ENCODE results near the gene CLRN3. TPM values are rescaled to one million over a fixed set of nuclear protein-coding genes. Genes with fewer than 3 reads are reported as not detected.

The CLRN3 gene
- total RNA-seq, 1 donor from 2014 or later: 3.2 TPM

DNA sequence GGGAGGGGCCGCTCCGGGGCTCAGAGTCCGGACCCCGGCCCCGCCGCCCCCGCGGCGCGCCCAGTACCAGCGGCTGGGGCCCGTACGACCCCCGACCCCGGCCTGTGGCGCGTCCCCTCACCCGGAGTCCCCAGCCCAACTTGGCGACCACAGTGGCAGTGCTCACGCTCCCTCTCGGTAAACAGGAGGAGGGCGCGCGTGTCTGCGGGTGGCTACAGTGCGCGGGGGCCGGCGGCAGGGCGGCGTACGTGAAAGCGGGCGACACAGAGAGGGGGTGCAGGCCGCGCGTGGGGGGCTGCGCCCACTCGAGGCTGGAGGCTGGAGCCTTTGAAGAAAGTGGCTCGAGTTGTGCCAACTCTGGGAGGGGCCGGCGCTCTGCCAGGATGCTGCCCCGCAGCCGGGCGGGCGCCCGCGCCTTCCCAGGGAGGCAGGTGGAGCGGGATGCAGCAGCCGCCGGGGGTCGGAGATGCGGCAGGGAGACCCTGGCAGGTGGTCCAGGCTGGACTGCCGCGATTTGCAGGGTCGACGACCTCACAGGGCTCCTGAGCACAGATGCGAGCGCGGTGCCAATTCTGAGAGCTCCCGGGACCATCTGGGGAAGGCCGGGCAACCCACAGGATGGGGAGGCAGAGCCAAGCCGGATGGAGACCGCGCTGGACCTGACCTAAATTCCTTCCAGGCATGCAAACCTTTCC is 14.8 kb upstream of the CLRN3 start:
- H3K4me3 Mint-ChIP-seq (ENCODE audit: low read depth): peak overlapping the region; percentile 60
- no peak for DNase-seq (ENCODE audit: low spot score, unreplicated experiment)

DNA sequence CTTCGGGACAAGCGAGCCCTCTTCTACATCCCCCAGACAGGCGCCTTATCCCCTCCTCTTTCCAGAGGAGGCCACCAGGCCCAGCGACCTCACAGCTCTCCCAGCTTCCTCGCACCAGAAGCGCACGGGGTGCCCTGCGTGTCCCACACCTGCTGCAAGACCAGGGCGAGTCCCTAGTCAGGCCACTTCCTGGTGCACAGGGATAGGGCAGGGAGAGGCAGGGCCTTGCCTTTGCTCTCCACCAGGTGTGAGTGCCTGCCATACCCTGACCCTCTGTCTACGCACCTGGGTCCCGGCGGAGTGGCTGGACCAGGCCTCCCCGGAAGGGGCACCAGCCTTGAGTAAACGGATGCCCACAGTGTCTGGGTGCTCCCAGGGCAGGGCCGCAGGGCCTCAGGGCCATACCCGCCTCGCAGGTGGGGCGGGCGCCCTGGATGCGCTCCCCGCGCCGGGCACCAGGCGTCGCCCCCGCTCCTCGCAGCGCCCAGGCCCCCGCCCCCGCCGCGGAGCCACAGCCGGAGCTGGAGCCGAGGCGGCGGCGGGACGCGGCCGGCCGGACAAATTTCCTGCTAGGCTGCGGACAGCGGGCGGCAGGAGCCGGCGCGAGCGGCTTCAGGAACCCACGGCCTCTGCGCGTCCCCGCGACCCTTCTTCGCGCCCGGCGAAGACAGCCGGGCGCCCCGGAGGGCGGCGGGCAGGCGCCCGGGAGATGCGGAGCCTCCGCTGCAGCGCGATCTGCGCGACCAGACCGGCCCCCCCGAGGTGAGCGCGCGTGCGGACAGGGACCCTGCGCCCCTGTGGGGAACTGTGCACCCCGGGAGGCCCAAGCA is 14.0 kb upstream of the CLRN3 start, which contains the start of gene PTPRE:
Gene PTPRE, plus strand, starts transcription at position 556 of the 830 bp plus-strand sequence. CDS start 133,779 bp downstream, outside the sequence.
- no peaks in the 10 kb centered on the region for H3K36me3 Mint-ChIP-seq (ENCODE audit: insufficient read depth)
- H3K9me3 Mint-ChIP-seq (ENCODE audit: low read depth): no peaks in the 10 kb centered on the region
- H3K4me1 Mint-ChIP-seq (ENCODE audit: low read depth): no peaks in the 10 kb centered on the region

More for the DNA sequence above, 14.8 kb upstream of the CLRN3 start:
- H3K27ac Mint-ChIP-seq: no peak overlapping the region
- TF ChIP-seq, protein P1, sequence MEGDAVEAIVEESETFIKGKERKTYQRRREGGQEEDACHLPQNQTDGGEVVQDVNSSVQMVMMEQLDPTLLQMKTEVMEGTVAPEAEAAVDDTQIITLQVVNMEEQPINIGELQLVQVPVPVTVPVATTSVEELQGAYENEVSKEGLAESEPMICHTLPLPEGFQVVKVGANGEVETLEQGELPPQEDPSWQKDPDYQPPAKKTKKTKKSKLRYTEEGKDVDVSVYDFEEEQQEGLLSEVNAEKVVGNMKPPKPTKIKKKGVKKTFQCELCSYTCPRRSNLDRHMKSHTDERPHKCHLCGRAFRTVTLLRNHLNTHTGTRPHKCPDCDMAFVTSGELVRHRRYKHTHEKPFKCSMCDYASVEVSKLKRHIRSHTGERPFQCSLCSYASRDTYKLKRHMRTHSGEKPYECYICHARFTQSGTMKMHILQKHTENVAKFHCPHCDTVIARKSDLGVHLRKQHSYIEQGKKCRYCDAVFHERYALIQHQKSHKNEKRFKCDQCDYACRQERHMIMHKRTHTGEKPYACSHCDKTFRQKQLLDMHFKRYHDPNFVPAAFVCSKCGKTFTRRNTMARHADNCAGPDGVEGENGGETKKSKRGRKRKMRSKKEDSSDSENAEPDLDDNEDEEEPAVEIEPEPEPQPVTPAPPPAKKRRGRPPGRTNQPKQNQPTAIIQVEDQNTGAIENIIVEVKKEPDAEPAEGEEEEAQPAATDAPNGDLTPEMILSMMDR (IDR thresholded peaks at IDR 0.05; ENCODE audit: unreplicated experiment): no peak
- H3K27me3 Mint-ChIP-seq: peaks cover 53% of the 10 kb centered on the region
- no peaks in the 10 kb centered on the region for H3K9me3 Mint-ChIP-seq (ENCODE audit: low read depth)
- no peaks in the 10 kb centered on the region for H3K36me3 Mint-ChIP-seq (ENCODE audit: insufficient read depth)
- peaks cover 1% of the 10 kb centered on the region for H3K4me1 Mint-ChIP-seq (ENCODE audit: low read depth)

DNA sequence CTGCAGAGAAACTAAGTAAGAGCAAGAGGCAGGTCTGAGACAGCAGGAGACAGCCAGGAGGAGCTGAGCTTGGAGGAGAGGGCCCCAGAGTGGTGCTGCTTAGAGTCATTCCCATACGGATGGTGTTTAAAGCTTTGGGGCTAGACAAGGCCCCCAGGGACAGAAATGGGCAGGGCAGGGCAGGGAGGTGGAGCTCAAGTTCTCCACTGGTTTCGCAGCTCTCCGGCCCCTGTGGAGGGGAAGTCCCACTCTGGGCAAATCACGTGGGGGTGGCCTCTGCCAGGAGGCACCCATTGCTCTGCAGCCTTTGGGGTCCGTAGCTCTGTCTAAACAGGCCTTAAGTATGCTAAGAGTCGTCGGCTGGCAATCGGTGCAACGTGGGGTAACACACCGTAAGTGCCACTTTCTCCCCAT is 13.1 kb upstream of the CLRN3 start:
- H3K27ac Mint-ChIP-seq: no peak overlapping the region
- H3K27me3 Mint-ChIP-seq: peaks cover 50% of the 10 kb centered on the region
- no peak for DNase-seq (ENCODE audit: low spot score, unreplicated experiment)
- H3K4me1 Mint-ChIP-seq (ENCODE audit: low read depth): no peaks in the 10 kb centered on the region
- TF ChIP-seq, protein P1 (IDR thresholded peaks at IDR 0.05; ENCODE audit: unreplicated experiment): no peak
- no peaks in the 10 kb centered on the region for H3K36me3 Mint-ChIP-seq (ENCODE audit: insufficient read depth)
- no peak overlapping the region for H3K4me3 Mint-ChIP-seq (ENCODE audit: low read depth)
- H3K9me3 Mint-ChIP-seq (ENCODE audit: low read depth): no peaks in the 10 kb centered on the region

More for the DNA sequence above, 14.0 kb upstream of the CLRN3 start, which contains the start of gene PTPRE:
- peak; percentile 72 for DNase-seq (ENCODE audit: low spot score, unreplicated experiment)
- Mint-ChIP-seq H3K27ac (peak within 1 kb of the TSS; percentile 75), H3K4me3 (ENCODE audit: low read depth) (peak within 1 kb of the TSS; percentile 60), H3K27me3 (peaks cover 50% of the 10 kb centered on the region)
- TF ChIP-seq, protein P1 (IDR thresholded peaks at IDR 0.05; ENCODE audit: unreplicated experiment): peak; percentile 79

DNA sequence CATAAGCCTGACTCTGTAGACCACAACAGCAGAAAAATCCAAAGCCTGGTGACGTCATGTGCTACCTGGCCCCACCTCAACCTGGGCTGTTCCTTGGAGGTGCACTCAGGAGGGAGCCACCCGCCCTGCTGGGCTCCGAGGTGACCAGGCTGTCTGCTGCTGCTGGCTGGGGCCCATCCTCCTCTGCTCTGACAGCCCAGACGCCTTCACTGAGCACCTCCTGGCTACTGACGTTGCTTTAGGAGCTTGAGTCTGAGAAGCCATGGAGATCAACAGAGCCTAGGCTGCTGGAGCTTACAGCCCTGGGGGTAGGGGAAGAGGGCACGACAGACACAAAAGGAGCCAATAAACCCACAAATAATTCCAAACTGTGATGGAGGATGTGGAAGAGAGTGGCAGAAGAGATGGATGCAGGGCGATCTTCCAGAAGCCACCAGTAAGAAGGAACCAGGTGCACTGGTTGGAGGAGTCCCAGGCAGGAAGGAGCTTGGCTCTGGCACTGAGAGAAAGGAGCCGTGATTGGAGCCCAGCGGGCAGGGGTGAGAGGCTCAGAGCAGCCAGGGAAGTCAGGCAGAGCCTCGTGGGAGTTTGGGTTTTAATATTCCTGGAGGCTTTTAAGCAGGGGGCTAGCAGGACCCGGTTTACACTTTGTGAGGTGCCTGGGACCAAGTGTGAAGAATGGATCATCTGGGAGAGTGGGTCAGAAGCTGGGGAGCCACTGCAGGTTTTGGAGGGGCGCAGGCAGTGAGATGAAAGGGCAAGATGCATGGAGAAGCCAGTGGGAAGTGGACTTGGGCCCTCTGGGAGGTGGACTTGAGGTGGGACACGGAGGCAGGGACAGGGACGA is 12.5 kb upstream of the CLRN3 start:
- Mint-ChIP-seq H3K27me3 (peaks cover 45% of the 10 kb centered on the region), H3K4me1 (ENCODE audit: low read depth) (no peaks in the 10 kb centered on the region), H3K9me3 (ENCODE audit: low read depth) (no peaks in the 10 kb centered on the region), H3K36me3 (ENCODE audit: insufficient read depth) (no peaks in the 10 kb centered on the region), H3K4me3 (ENCODE audit: low read depth) (no peak overlapping the region), H3K27ac (no peak overlapping the region)
- DNase-seq (ENCODE audit: low spot score, unreplicated experiment): no peak
- TF ChIP-seq, protein P1 (IDR thresholded peaks at IDR 0.05; ENCODE audit: unreplicated experiment): no peak
